HG03175 (cell line): ENCODE data around the gene TMEM131.
"Not testable (repeated sequence)": the region's sequence is repeated elsewhere in the genome, so short reads cannot be mapped to it uniquely, and the experiment has no call there.

Source experiments
- ATAC-seq: cut with Tn5 transposase; IDR thresholded peaks from one replicate; pipeline ENCODE4 v1.9.1; 2021; ENCODE audit warnings: mild to moderate bottlenecking, moderate library complexity; ENCODE audit not compliant: unreplicated experiment

Gene TMEM131

DNA sequence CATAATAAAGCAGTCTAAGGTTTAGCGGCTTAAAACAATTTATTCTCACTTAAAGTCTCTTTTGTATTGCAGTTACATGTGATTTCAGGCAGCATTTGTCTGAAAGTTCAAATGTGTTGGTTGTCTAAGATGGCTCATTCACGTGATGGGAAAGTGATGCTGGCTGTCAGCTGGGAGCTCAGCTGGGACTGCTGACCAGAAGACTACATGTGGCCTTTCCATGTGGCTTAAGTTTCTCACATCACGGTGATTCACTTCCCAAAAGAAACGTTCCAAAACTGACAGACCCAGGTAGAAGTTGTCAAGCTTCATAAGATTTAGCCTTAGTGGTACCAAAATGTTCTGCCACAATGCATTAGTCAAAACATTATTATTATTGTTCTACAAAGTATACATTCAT, 76.9 kb downstream of the TMEM131 start:
- ATAC-seq: no peak

DNA sequence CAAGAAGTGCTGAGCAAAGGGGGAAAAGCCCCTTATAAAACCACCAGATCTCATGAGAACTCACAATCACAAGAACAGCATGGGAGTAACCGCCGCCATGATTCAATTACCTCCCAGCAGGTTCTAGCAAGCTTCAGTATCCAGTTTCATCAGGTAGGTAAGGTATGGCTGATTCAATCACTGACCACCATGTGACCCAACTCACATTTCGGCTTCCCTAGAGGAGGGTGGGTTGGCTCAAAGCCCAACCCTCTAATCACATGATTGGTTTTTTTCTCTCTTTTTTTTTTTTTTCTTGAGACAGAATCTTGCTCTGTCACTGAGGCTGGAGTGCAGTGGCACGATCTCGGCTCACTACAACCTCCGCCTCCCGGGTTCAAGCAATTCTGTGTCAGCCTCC, 78.1 kb downstream of the TMEM131 start:
- ATAC-seq: not testable (repeated sequence)

DNA sequence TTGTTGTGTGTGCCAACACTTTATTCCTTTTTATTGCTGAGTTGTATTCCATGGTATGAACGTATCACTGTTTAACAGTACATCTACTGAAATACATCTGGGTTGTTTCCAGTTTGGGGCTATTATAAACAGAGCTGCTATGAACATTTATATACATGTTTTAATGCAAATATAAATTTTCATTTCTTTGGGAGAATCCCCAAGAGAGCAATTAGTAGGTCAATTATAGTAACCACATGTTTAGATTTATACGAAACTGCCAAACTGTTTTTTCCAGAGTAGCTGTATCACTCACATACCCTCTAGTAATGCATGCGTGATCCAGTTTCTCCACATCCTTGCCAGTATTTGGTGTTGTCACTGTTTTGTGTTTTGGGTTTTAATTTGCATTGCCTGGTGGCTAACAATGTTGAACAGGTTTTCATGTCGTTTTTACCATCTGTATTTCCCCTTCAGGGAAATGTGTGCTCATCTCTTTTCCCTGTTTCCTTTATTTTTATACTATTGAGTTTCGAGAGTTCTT, 81.0 kb downstream of the TMEM131 start:
- no peak for ATAC-seq

DNA sequence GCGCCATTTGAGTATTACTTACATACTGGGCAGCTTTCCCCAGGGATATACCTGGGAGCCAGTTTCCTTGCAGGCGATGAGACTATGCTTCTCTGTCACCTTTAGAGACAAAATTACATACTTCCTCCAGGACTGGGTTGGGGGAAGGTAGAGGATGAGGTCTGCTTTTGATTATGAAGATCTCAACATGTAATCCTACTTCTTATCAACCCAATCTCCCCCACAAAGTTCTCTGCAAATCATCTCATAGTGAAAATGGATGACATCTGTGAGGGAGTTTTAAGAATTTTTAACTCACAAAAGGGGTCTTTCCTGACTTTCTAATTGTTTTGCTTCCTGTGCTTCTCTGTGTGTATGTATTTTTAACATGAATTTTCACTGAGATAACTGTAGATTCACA, 81.9 kb downstream of the TMEM131 start:
- no peak for ATAC-seq

DNA sequence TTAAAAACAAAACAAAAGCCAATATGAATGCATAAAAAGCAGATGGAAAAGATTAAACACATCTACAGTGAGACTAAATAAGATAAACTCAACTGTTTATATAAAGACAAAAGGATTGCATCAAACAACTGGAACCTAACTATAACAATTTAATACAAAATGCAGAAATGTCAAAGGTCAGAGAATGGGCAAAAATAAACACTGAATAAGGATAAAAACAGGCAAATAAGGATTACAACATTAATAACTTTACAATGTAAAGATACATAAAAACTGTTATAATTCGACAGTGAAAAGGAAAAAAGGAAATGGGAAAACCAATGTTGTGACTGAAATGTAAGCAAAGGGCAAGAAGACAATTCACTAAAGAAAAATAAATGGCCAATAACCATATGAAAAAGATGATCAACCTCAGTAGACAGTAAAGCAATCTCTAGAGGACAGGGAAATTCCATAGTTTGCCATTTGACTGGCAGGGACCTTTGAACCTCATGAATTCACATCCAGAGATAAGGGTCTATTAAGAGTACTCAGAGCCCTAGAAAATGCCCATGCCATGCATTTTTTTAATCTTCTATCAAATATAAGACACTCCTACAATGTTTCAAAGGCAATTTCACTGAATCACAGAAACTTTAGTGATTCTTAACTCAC, 83.7 kb downstream of the TMEM131 start:
- ATAC-seq: no peak

DNA sequence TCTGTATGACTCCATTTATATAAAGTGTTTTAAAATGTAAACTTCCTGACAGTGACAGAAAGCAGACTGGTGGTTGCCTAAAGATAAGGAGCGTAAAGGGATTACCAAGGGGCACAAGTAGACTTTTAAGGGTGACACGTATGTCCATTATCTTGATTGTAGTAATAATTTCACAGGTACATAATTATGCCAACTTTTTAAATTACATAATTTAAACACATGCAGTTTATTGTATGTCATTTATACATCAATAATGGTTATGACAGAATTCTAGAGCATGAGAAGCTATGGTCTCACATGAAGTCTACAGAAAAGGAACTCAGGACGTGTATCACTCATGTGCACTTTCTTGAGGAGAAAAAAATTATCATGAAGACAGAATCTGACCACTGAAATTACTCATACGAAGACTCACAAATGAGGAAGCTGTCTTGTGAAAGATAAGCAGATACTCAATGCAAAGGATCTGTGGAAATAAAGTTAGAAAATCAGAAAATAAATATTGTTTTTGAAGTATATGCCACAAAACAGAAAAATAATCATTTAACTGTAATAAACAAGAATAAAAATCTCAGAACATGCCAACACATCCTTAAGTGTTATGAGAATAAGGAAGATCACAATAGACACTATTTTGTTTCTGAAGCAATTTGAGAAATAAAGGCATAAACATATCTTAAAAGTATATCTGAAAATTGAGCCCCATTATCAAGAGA, 84.4 kb downstream of the TMEM131 start:
- ATAC-seq: peak; percentile 80

DNA sequence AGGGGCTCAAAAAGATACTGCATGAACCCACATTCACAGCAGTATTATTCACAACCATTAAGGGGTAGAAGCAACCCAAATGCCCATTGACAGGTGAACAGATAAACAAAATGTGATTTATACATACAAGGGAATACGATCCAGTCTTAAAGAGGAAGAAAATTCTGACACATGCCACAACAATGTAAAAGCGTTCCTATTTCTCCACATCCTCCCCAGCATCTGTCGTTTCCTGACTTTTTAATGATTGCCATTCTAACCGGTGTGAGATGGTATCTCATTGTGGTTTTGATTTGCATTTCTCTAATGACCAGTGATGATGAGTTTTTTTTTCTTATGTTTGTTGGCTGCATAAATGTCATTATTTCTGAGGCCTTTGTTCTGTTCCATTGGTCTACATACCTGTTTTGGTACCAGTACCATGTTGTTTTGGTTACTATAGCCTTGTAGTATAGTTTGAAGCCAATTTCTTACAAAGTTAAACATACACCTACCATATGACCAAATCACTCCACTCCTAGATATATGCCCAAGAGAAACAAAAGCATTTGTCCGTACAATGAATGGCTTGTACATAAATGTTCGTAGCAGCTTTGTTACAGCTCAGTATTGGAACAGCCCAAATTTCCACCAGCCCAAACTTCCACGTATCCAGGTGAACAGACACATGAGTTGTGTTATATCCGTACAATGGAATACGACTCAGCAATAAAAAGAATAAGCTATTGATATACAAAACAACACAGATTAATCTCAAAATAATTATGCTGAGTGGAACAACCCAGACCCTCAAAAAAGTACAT, 85.1 kb downstream of the TMEM131 start:
- ATAC-seq: no peak

DNA sequence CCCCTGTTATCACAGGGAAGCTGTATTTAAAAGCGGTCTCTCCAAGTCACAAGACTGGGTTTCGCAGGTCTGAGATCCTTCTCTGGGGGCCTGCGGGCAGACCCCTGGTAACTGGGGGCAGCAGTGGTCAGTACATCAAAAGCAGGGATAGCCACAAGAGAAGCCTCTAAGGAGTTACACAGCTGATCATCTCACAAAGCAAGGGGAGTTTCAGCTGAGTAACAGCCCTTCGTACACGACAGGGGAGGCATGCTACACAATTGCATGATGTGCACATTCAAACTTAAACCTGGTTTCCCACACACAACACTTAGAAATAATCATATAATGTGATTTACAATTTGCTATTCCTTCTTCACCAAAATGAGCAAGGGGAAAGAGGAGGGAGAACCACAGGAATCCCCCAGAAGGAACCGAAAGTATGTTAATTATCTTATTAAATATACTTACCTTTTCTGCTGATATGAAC, 87.5 kb downstream of the TMEM131 start:
- ATAC-seq: no peak

DNA sequence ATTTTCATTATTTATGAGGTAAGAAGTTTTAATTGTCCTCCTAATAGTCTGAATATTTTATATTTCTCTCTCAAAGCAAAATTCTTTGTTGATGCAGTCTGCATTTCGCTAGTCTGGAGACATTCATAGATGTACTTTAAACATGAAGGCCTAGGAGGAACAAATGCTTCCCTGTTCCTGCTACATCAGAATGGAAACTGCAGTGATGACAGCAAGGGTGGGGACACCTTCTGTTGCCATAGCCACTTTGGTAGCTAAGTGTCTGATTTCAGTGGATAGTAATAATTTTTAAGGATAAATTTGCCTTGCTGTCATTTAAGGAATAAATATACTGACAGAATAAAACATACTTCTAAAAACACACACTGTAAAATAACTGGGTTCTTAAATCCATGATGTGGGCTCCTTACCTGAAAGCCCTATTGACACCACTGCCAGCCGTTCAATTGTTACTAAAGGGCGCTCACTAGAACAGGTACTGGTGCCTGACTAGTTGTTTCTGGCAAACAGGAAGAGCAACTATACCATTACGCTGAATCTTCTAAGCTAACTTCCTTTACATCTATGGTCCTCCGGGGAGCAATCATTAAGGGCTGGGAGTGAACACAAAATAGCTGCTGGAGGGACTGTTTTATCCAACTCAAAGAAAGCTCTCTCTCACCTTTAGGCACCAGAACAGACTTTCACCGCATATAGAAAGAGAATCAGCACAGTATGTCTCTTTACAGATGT, 88.2 kb downstream of the TMEM131 start:
- ATAC-seq: no peak

DNA sequence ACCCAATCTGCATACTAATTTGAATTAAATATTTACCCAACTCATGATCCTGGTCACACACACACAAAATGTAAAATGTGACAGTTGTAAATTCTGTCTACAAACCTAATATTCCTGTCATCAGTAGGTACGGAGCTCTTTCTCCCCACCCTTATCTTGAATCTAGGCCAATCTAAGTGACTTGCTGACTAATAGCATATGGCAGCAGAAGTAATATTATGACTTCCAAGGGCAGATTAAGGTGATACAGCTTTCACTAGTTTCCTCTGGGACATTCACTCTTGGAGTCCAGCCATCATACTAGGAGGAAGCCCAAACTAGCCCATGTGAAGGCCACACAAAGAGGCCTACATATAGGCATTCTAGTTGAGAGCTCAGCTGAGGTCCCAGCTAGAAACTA, 89.4 kb downstream of the TMEM131 start:
- ATAC-seq: no peak

DNA sequence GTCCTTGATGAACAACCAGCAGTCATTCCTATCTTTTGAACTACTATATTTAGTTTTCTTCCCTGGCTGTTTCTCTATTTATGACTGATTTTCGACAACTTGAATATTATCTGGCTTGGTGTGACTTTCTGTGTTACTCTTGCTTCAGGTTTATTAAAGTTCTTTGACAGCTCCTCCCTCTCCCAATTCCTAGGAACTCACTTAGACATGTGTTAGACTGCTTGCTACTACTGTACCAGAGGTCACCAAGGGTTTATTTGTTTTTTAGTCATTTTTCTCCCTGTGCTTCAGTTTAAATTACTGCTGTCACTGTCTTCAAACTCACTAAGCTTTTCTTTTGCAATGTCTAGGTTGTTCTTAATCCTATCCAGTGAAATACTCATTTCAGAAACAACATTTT, 90.5 kb downstream of the TMEM131 start:
- ATAC-seq: no peak

DNA sequence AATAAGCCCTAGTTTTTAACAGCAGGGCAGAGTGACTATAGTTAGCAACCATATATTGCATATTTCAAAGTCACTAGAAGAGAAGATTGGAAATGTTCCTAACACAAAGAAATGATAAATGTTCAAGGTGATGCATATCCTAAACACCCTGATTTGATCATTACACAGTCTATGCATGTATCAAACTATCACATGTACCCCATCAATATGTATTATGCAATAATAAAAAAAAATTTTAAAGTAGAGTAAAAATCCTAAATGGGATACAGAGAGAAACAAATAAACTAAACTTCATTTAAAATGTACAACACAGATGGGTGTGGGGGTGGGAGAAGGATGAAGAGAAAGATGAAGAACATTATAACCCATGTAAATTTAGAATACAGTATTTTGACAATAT, 93.9 kb downstream of the TMEM131 start:
- ATAC-seq: no peak

DNA sequence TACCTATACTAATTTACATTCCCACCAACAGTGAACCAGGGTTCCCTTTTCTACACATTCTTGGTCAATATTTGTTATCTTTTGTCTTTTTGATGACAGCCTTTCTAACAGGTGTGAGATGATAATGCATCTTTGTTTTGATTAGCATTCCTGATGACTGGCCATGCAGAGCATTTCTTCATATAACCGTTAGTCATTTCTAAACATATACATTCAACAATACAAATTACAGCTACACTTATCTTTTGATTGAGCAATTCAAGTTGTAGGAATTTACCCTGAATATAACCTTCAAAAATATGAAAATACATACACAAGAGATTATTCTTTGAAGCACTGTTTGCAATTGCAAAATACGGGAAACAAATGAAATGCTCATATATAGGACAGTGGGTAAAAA, 94.9 kb downstream of the TMEM131 start:
- no peak for ATAC-seq

DNA sequence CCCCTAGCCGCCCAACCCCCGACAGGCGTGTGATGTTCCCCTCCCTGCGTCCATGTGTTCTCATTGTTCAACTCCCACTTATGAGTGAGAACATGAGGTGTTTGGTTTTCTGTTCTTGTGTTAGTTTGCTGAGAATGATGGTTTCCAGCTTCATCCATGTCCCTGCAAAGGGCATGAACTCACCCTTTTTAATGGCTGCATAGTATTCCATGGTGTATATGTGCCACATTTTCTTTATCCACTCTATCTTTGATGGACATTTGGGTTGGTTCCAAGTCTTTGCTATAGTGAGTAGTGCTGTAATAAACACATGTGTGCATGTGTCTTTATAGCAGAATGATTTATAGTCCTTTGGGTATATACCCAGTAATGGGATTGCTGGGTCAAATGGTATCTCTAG, 102.7 kb downstream of the TMEM131 start:
- ATAC-seq: not testable (repeated sequence)

DNA sequence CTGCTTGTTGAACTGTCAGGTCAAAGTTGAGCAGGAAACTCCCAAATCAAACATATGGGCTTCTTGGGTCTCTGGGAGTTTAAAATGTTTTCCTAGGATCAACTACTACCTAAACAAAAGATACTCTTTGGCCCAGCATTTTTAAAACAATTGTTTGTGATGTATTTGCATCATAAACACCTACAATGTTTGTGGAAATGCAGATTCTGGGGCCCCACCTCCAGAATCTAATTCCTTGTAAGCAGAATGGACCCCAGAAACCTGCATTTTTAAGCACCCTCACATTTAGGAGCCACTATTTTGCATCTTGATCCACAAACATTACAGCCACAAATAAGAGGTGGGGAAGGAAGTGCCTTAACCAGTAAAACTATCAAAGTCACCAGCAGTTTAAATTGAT, 104.1 kb downstream of the TMEM131 start:
- ATAC-seq: no peak

DNA sequence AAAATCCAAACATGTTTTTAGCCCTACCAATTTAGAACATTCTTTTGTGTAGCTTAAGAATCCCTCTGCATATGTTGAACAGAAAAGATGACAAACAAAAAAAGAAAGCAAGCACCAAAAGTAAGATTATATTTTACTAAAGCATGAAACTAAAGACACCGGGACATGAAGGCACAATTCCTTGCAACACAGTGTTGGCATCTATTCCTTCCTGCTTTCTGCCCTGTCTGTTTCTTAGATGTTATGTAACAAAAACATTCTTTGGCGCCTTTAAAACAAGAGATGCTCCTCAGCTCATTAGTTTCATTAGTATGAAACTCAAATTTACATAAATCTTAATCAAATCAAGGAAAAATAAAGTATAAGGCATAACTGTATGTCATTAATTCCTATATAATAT, 106.6 kb downstream of the TMEM131 start:
- ATAC-seq: no peak

DNA sequence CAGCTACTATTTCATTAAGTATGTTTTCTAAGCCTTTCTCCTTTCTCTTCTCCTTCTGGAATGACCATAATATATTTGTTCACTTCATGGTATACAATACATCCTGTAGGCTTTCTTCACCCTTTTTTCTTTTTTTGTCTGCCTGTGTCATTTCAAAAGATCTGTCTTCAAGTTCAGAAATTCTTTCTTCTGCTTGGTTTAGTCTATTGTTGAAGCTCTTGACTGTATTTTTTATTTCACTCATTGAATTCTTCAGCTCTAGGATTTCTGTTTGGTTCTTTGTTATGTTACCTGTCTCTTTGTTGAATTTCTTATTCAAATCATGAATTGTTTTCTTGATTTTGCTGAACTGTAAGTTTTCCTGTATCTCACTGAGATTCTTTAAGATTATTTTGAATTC, 109.9 kb downstream of the TMEM131 start:
- ATAC-seq: no peak

DNA sequence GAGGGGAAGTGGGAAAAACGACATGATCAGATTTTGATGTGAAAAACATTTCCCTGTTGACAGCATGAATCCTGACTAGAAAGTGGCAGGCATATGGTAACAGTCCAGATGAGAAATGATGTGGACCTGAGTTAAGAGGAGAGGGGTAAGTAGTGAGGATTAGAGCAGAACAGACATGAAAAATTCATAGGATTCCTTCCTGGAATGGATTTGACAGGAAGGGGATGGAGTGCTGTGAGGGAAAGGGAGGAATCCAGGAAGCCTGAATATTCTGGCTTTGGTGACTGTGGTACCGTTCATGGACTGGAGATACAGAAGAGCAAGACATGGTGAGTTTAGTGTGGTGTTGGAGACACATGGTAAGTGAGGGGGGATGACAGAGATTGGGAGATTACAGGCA, 115.4 kb downstream of the TMEM131 start:
- ATAC-seq: no peak

DNA sequence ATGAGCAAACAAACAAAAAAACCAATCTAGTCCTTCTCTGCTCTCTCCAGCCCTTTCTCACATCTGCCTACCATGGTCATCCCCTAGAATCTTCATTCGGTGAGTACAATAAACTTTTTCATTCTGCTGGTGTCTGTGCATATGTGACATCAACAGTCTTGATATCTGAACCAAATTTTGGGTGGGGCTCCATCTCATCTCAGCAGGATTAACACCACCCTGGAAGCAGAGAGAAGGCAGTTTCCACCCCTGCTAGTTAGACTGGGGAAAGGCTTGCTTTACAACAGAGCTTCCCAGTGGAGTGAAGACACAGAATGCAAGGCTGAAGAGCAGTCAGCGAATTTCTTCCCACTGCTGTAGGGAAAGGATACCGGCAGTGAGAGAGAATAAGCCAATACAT, 116.9 kb downstream of the TMEM131 start:
- no peak for ATAC-seq

DNA sequence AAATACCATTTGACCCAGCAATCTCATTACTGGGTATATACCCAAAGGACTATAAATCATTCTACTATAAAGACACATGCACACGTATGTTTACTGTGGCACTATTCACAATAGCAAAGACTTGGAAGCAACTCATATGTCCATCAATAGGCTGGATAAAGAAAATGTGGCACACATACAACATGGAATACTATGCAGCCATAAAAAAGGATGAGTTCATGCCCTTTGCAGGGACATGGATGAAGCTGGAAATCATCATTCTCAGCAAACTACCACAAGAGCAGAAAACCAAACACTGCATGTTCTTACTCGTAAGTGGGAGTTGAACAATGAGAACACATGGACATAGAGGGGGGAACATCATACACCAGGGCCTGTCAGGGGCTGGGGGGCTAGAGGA, 117.4 kb downstream of the TMEM131 start:
- ATAC-seq: not testable (repeated sequence)
